Fibroblast of skin of abdomen (primary cell): ENCODE measurements around the gene ZDHHC7.
"Not testable (repeated sequence)": the region's sequence is repeated elsewhere in the genome, so short reads cannot be mapped to it uniquely, and the experiment has no call there.

Experiments used
- DNase-seq: peaks from one replicate; pipeline ENCODE4 v3.0.0-alpha.2; 2013

The ZDHHC7 gene

DNA sequence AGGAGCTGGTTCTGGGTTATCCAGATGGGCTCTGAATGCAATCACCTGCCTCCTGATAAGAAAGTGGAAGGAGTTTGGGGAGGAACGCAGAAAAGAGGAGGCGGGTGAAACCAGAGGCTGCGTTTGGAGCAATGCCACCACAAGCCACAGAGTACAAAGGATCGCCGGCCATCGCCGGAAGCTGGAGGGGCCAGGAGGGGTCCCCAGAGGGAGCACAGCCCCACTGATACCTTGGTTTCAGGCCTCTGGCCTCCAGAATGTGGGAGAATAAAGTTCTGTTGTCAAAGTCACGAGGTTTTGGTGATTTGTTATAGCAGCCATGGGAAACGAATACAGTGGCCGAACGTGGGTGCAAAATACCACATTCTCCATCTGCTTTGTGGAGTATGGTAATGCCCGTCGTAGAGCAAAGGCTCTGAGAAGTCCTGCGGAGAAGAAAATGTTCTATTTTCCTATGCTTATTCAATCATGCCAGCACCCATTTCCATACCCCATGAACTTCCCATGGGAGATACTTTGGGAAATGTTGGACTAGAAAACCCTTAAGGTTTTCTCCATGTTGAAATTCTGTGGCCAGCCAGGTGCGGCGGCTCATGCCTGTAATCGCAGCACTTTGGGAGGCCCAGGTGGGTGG, 51.4 kb downstream of the ZDHHC7 start:
- no peak for DNase-seq

DNA sequence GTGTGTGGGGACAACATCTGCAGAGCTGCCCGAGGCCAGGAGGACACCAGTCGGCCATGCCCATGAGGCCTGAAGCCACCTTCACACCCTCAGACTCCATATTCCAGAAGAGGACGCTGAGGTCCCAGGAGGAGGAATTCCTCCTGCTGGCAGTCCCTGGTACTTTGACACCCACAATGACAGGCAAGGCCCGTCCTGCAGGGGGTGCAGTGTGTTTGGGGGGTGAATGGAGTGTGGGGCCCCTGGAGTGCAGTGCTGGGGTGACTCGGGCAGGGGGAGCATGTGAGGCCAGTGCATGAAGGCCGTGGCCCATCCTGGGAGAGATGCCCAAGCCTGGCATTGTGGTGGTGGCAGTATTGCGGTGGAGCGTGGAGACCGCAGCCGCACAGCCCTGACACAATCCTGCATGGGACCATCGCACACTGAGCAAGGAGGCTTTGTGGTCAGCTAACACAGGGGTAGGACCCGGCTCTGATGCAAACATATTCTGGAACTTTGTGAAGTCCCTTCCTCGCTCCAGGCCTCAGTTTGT, 52.2 kb downstream of the ZDHHC7 start:
- no peak for DNase-seq

DNA sequence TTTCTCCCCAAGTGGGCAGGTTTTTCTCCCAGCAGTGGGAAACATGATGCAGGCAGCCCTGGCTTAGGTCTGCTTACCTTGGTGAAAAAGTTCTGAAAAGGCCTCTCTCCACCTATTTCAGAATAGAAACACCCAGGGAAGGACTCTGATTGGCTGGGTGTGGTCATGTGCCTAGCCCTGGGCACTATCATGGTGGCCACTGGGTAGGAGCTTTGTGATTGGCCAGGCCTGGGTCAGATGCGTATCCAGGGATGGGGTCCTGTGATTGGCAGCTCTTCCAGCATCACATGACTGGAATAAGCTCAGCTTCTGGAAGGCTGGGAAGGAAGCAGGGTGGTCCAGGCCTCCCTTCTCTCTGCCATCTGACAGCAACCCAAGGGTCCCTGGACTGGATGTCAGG, 53.5 kb downstream of the ZDHHC7 start:
- no peak for DNase-seq

DNA sequence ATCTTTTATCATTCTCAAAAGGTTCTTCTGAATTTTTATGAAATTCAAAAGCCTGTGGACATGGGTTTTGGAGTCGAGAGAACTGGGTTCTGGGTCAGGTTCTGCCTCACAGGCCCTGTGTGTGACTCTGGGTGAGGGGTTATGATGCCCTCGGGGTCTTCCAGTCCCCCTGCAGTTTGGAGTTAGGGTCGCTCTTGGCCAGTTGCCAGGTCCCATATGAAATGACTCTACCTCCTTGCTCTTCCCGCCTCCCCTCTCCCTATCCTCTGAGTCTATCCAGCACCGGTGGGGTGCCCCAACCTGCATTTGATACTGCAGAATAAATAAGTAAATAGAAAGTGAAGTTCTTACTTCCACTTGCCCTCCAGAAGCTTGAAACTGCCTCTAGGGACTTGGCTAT, 54.1 kb downstream of the ZDHHC7 start:
- no peak for DNase-seq

DNA sequence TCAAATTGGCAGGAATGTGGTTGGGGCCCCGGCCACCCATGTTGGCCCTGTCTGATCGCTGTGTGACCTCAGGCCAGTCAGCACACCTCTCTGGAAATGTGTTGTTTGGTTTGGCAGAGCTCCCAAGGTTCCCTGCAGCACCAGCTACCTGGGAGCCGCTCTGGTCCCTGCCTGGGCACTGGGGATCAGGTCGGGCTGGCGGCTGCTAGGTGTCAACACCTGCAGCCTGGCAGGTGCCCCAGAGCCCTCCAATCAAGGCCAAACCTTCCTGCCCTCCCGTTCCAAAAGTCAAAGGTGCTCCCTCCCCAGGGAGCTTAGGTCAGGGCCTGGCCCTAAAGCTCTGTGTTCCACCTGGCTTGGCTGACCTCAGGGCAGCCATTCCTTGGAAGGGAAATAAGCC, 55.9 kb downstream of the ZDHHC7 start:
- no peak for DNase-seq

DNA sequence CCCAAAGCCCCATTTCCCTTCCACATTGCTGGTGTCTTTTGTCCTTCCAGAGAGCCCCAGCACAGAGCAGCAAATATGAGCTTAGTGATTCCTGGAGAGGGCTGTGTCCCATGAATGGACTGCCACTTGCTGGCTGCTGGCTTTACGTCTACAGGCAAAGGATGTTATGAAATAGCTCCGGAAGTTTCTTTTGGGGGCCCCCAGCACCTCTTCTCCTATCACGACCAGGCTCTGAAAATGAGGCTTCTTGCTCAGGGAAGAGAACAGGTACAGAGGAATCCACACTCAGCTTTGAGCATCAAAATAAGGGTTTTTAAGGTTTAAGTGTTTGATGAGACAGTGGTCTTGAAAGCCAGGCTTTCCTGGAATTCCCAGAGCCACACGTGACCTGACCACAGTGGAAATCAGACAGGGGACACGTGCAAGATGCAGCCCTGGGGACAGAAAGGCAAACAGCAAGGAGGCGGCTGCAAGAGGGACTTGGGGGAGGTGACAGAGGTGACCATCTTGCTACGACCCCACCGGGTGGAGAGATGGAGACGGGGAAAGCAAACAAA, 58.1 kb downstream of the ZDHHC7 start:
- DNase-seq: no peak

DNA sequence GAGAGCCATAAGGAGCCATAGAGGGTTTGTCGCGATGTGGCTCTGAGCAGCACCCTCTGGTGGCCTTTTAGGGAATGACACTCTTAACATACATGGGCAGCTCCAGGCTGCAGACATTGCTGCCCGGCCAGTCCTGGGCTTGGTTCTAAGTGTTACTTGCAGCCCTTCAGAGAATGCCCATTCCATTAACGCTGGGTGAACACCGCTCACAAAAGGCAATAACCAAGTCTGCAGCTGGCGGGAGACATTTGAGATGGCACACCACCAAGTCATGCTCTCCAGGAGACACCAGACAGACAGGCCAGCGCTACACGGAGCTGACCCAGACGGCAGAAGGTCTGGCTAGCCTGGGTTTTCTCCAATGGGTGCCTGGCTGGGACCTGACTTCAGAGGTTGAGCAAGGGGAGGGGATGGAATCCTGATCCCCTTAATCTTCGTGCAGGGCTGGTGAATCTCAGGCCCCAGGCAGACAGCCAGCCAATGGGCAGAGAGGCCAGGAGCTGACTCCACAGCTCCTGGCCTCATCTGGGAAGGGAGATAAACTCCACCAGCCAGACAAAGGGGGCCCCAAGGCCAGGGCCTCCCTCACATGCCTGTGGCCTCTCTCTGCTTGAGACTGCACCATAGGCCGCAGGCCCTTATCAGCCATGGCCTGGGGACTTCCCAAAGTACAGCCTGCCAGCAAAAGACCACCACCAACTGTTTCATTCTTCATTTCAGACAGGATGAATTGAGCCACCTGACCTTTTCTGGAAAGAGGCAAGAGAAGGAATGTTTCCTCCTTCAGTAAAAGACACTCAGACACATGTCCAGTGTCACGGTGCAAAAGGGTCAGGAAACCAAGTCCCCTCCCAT, 58.8 kb downstream of the ZDHHC7 start:
- DNase-seq: peak; percentile 76

DNA sequence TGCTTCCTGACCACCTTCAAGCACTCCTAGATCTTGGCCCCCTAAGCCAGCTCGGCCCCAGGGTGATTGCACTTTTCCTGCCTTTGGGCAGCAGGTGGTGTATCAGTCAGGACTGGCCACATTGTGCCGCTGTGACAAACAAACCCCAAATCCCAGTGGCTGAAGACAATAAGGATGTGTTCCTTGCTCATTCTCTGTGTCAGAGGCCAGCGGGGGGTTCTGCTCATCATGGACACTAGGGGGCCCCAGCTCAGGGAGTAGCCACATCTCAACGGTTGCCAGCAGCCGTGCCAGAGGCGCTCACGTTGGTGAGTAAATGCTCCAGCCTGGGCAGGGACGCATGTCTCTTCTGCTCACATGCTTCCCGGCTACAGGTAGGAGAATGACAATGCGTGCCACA, 60.4 kb downstream of the ZDHHC7 start:
- DNase-seq: no peak

GRCh38 chr16:84949772-84950436, 61.4 kb downstream of the ZDHHC7 start:
- no peak for DNase-seq

DNA sequence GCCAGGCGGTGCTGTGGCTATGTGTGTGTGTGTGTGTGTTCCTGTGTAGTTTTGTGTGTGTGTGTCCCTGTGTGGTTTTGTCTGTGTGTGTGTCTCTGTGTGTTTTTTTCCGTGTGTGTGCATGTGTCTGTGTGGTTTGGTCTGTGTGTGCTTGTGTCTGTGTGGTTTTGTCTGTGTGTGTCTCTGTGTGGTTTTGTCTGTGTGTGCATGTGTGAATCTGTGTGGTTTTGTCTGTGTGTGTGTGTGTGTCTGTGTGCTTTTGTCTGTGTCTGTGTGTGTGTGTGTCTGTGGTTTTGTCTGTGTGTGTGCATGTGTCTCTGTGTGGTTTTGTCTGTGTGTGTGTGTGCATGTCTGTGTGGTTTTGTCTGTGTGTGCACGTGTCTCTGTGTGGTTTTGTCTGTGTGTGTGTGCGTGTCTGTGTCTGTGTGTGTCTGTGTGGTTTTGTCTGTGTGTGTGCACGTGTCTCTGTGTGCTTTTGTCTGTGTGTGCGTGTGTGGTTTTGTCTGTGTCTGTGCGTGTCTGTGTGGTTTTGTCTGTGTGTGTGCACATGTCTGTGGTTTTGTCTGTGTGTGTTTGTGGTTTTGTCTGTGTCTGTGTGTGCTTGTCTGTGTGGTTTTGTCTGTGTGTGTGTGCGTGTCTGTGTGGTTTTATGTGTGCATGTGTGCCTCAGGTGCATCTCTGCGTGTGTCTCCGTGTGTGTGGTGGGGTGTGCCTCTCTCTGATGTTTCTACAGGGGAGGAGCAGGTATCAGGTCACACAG, 62.3 kb downstream of the ZDHHC7 start:
- peak; percentile 27 for DNase-seq

DNA sequence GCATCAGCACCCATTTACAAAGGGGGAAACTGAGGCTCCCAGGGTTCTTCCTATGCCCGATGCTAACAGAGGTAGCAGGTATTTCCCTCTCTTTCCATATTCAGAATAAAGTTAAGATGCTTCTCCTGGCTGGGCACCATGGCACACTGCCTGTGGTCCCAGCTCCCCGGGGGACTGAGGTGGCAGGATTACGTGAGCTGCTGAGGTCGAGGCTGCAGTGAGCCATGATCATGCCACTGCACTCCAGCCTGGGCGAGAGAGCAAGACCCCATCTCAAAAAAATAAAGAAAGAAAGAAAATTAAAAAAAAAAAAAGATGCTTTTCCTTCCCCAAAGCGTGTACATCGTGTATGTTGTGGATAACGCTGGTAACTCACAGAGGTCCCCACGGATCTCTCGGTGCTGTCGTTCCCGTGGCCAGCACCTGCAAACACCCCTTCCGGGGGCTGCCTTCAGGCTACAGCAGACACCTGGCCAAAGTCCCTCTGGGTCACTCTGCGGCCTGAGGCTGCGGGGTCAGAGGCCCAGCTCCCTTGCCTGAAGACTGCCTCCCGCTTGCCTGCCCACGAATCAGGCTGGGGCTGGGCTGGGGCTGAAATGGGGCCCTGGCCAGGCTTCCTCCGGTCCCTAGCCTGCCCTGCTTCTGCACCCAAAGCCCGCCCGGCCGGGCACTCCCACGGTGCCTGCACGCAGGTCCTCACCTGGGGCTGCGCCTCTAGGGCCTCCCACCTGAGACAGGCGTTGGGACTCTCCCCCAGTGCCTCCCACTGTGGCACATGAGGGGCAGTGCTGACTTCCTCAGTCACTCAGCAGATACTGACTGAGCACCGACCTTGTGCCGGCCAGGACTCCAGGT, 63.1 kb downstream of the ZDHHC7 start:
- no peak for DNase-seq

GRCh38 chr16:84947022-84947421, 64.3 kb downstream of the ZDHHC7 start:
- peak; percentile 48 for DNase-seq

DNA sequence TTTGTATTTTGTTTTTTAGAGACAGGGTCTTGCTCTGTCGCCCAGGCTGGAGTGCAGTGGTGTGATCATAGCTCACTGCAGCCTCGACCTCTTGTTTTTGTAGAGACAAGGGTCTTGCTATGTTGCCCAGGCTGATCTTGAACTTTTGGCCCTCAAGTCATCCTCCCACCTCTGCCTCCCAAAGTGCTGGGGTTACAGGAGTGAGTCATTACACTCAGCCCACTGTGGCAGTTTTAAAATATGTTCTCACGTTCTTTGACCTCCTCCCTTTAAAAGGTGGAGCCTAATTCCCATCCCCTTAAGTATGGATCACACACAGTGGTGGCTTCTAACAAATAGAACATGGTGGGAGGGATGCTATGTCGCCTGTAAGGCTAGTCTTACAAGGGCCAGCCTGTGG, 67.7 kb downstream of the ZDHHC7 start:
- DNase-seq: no peak

DNA sequence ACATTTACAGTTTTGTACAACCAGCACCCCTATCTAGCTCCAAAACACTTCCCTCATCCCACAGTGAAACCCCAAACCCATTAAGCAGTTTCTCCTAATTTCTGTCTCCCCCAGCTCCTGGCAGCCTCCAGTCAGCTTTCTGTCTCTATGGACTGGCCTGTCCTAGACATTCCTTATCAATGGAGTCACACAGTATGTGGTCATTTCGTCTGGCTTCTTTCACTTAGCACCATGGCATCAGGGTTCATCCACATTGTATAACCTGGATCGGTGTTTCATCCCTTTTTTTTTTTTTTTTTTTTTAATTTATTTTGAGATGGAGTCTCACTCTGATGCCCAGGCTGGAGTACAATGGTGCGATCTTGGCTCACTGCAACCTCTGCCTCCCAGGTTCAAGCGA, 68.5 kb downstream of the ZDHHC7 start:
- peak; percentile 35 for DNase-seq

DNA sequence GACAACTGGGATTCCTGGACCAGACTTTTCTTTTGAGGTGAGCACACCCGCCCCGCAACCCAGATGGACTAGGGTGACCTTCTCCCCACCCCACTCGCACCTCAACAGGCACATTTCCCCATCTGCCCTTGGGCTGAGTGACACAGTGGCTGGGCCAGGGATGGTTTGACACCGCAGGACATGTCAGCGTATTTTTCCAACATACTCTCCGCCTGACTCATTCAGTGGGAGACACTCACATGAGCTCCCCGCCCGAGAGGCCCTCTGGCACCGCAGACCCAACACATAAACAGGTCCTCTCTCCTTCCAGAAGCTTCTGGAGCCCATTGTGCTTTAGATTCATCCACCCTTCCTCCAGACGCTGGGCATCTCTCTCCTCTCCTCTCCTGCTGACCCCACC, 69.4 kb downstream of the ZDHHC7 start:
- no peak for DNase-seq

DNA sequence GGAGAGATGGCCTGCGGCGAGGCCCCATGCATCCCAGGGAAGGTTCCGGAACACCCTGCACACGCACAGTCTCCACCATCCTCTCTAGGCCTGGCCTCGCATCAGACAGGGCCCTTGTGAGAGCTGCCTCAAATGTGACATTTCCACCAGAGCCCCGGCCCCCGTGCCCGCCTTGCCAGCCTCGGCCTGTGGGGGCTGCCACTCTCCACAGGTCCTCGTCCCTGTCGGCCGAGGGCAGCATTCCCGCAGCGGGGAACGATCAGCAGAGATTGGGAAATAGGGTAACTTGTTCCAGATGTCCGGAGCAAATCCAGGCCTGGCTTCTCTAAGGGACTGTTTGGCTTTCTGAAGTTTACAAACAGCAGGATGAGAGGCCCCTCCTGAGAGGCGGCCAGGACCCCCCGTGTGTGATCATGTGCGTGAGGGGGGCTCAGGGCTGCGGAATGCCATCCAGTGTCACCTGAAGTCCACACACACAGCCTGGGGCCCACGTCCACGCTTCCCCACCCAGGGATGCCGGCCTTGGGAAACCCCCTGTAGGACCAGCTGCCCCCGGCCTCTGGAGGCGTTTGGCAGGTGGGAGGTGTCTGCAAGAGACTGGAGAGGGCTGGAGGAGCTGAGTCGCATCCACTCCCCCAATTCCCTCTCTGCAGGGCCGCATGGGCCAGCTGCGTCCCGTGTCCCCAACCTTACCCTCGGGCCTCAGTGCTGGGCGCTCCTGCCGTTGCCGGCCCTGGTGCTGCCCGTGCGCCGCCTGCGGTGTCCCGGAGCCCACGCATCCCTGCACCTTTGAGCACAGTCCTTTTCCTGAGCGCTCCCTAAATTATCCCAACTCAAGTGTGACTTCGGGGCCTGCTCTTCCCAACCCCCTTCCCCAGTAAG, 70.4 kb downstream of the ZDHHC7 start:
- DNase-seq: peak; percentile 61

GRCh38 chr16:84938616-84939015, 72.7 kb downstream of the ZDHHC7 start:
- not testable (repeated sequence) for DNase-seq

DNA sequence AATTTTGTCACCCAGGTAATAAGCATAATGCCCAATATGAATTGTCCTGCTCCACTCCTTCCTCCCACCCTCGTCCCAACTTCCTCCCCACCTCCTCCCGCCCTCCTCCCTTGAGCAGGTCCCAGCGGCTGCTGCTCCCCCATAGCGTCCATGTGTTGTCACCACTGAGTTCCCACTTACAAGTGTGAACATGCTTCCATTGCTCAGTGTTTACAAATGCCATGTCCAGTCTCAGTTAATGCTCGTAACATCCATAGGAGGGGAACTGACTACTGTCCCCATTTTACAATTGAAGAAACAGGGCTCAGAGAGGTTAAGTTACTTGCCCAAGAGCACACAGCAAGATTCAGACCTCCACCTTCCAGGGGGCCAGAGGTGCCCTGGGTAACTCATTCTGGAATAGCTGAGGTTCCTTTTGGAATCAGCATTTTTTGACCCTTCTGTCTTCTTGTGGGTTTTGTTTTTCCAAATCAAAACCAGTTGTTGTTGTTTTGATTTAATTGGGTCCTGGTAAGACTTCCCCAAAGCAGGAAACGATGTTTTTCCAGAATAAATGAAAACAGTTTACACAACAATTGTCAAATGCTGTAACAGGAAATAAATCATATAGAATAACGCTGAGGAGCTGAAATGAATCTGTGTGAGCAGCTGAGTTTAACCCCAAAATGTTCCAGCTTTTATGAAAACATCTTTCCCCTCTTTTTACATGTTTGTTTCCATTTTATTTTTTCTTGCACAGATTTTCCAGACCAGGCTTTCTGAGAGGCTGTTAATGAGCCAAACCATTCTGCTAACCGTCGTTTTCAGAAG, 73.9 kb downstream of the ZDHHC7 start:
- no peak for DNase-seq
